Measurements from ENCODE around the gene CCDC167. TPM values are rescaled to one million over a fixed set of nuclear protein-coding genes. Genes with fewer than 3 reads are reported as not detected.

CCDC167 gene
- total RNA-seq, 2 experiments from 2014 or later, result 55.3 to 60.3 TPM

DNA sequence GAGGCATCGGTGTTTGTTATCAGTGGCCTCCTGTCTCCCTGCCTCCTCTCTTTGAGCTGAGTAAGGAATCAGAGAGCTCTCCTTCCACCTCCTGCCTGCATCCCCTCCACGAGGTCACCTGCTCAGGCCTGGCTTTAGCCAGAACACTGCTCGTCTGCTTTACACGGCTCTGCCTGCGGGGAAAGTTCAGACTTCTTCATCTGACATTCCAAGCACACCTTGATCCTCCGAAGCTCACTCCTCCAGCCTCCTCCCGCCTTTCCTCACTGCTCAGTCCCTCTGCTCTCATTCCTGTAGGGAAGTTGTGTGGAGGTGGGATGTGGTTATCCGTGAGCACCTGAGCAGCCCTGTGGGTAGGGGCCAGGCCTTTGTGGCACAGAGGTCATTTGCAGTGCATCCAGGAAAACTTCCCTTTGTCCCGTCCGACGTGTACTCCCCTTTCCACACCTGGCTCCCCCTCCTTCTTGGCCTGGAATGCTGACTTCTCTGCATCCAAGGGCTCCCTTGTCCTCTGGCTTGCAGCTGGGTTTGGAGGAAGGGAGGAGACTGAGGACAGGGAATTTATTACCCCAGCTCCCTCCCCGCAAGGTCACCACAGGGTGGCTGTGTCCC is 12.8 kb upstream of the CCDC167 start:
- ATAC-seq (no peak), DNase-seq (no peak)
- intact Hi-C loops (cut with DNase I, micrococcal nuclease), result loop anchor here in 1 of 2 experiments (10.0 kb wide), 1 partner anchor 352 kb away; no protein-coding TSS in a partner anchor
- POLR2A ChIA-PET, result interaction anchor here (1.1 kb wide), 1 partner anchor 11 kb away, joined by 3 read pairs; no protein-coding TSS in a partner anchor
- Mint-ChIP-seq H3K36me3 (ENCODE audit: low read depth) (no peaks in the 10 kb centered on the region), H3K4me1 (peaks cover 71% of the 10 kb centered on the region), H3K9me3 (ENCODE audit: low read depth) (no peaks in the 10 kb centered on the region), H3K27me3 (no peaks in the 10 kb centered on the region), H3K27ac (no peak overlapping the region), H3K4me3 (no peak overlapping the region)
- CTCF ChIA-PET, result interaction anchor here (0.5 to 2.2 kb wide), 5 partner anchors 24 to 179 kb away, joined by 3 to 9 read pairs (median 3); no protein-coding TSS in a partner anchor

- DNase-seq, result no peak
- Mint-ChIP-seq H3K9me3 (ENCODE audit: low read depth) (no peaks in the 10 kb centered on the region), H3K4me1 (peaks cover 67% of the 10 kb centered on the region), H3K27ac (no peak overlapping the region), H3K27me3 (no peaks in the 10 kb centered on the region), H3K36me3 (ENCODE audit: low read depth) (no peaks in the 10 kb centered on the region), H3K4me3 (no peak overlapping the region)
- intact Hi-C loops (cut with DNase I, micrococcal nuclease), result loop anchor here in 1 of 2 experiments (10.0 kb wide), 1 partner anchor 353 kb away; no protein-coding TSS in a partner anchor
- ChIA-PET POLR2A (no interaction called here), CTCF (interaction anchor here (0.5 to 2.2 kb wide), 4 partner anchors 23 to 180 kb away, joined by 3 to 9 read pairs (median 3); no protein-coding TSS in a partner anchor)
- ATAC-seq, result no peak
Measured at GRCh38 chr6:37511910-37512399, 12.3 kb upstream of the CCDC167 start.

DNA sequence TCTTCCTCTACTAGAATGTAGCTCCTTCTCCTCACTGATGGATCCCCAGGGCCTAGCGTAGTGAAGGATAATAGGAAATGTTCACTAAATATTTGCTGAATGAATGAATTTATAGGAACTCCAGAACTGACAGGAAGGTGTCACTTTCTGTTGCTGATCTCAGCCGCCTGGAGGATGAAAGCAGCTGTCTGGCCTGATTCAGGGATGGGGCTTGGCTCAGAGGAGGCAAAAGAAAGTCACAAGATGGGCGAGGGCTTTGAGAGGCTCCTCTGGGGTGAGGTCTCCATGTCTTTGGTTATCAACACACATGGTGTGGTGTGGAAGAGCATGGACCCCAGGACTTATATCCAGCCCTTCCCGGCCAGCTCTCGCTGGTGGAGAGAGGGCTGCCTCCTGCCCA is 11.5 kb upstream of the CCDC167 start:
- DNase-seq (no peak), ATAC-seq (no peak)
- no peaks in the 10 kb centered on the region for H3K9me3 Mint-ChIP-seq (ENCODE audit: low read depth)
- no peak overlapping the region for H3K27ac Mint-ChIP-seq
- ChIA-PET POLR2A (no interaction called here), CTCF (interaction anchor here (0.7 to 2.2 kb wide), 3 partner anchors 54 to 623 kb away, joined by 3 to 9 read pairs (median 3); no protein-coding TSS in a partner anchor)
- H3K27me3 Mint-ChIP-seq, result no peaks in the 10 kb centered on the region
- H3K36me3 Mint-ChIP-seq (ENCODE audit: low read depth), result no peaks in the 10 kb centered on the region
- no peak overlapping the region for H3K4me3 Mint-ChIP-seq
- intact Hi-C loops (cut with DNase I, micrococcal nuclease), result loop anchor here in 1 of 2 experiments (10.0 kb wide), 1 partner anchor 354 kb away; no protein-coding TSS in a partner anchor
- H3K4me1 Mint-ChIP-seq, result peaks cover 60% of the 10 kb centered on the region

DNA sequence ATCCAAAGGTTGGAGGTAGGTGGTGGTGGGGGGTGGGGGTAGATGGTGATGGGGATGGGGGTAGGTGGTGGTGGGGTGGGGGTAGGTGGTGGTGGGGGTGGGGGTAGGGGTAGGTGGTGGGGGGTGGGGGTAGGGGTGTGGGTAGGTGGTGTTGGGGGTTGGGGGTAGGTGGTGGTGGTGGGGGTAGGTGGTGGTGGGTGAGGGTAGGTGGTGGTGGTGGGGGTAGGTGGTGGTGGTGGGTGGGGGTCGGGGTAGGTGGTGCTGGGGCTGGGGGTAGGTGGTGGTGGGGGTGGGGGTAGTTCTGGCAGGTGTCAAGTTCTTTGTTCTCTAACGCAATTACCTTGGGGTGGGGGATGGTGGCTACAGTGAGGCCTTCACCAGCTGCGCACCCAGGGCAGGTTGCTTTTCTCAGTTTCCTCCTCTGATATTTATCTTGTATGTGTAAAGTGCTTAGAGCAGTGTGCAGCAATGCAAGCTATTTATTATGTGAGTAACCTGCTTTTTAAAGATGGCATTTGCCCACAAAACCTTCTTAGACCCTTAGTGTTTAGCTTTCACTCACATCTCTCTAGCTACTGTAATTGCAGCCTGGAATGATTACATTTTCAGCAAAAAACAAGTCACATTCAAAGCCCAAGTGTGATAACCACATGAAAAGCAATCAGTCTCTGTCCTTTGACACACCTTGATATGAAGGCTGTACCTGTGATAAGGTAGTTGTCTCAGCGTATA is 8.2 kb upstream of the CCDC167 start:
- Mint-ChIP-seq H3K27me3 (no peaks in the 10 kb centered on the region), H3K27ac (peak overlapping the region; percentile 22), H3K36me3 (ENCODE audit: low read depth) (no peaks in the 10 kb centered on the region), H3K9me3 (ENCODE audit: low read depth) (no peaks in the 10 kb centered on the region), H3K4me3 (no peak overlapping the region), H3K4me1 (peaks cover 57% of the 10 kb centered on the region)
- ATAC-seq (peak; percentile 77), DNase-seq (peak; percentile 64)
- CTCF ChIA-PET, result interaction anchor here (0.9 to 1.9 kb wide), 5 partner anchors 9 to 316 kb away, joined by 3 to 5 read pairs (median 5); no protein-coding TSS in a partner anchor
- POLR2A ChIA-PET, result interaction anchor here (0.6 to 1.3 kb wide), 3 partner anchors 13 to 1014 kb away, joined by 3 to 7 read pairs (median 3); no protein-coding TSS in a partner anchor
- intact Hi-C loops (cut with DNase I, micrococcal nuclease), result no loop called here

GRCh38 chr6:37507077-37507476 is 7.4 kb upstream of the CCDC167 start:
- ChIA-PET POLR2A (no interaction called here), CTCF (interaction anchor here (1.3 to 2.2 kb wide), 2 partner anchors 10 to 12 kb away, joined by 4 to 11 read pairs; no protein-coding TSS in a partner anchor)
- DNase-seq, result no peak
- H3K4me1 Mint-ChIP-seq, result peaks cover 59% of the 10 kb centered on the region
- intact Hi-C loops (cut with DNase I, micrococcal nuclease), result no loop called here
- H3K9me3 Mint-ChIP-seq (ENCODE audit: low read depth), result no peaks in the 10 kb centered on the region
- H3K27ac Mint-ChIP-seq, result peak overlapping the region; percentile 45
- H3K27me3 Mint-ChIP-seq, result no peaks in the 10 kb centered on the region
- no peak overlapping the region for H3K4me3 Mint-ChIP-seq
- ATAC-seq, result no peak
- H3K36me3 Mint-ChIP-seq (ENCODE audit: low read depth), result no peaks in the 10 kb centered on the region

GRCh38 chr6:37506479-37506878 is 6.8 kb upstream of the CCDC167 start:
- Mint-ChIP-seq H3K4me3 (no peak overlapping the region), H3K4me1 (peaks cover 62% of the 10 kb centered on the region), H3K27ac (no peak overlapping the region), H3K36me3 (ENCODE audit: low read depth) (no peaks in the 10 kb centered on the region), H3K27me3 (no peaks in the 10 kb centered on the region), H3K9me3 (ENCODE audit: low read depth) (no peaks in the 10 kb centered on the region)
- CTCF ChIA-PET, result interaction anchor here (1.1 to 2.2 kb wide), 2 partner anchors 11 kb away, joined by 3 to 11 read pairs; no protein-coding TSS in a partner anchor
- POLR2A ChIA-PET, result no interaction called here
- intact Hi-C loops (cut with DNase I, micrococcal nuclease), result no loop called here
- ATAC-seq, result no peak
- no peak for DNase-seq

GRCh38 chr6:37504024-37504423 is 4.3 kb upstream of the CCDC167 start:
- DNase-seq (no peak), ATAC-seq (no peak)
- Mint-ChIP-seq H3K36me3 (ENCODE audit: low read depth) (no peaks in the 10 kb centered on the region), H3K4me3 (no peak overlapping the region), H3K27me3 (no peaks in the 10 kb centered on the region), H3K27ac (peak overlapping the region; percentile 33), H3K9me3 (ENCODE audit: low read depth) (no peaks in the 10 kb centered on the region), H3K4me1 (peaks cover 75% of the 10 kb centered on the region)
- intact Hi-C loops (cut with DNase I, micrococcal nuclease), result no loop called here
- POLR2A ChIA-PET, result interaction anchor here (0.6 to 1.0 kb wide), 2 partner anchors 10 to 66 kb away, joined by 3 to 14 read pairs; no protein-coding TSS in a partner anchor
- CTCF ChIA-PET, result interaction anchor here (1.0 to 1.9 kb wide), 4 partner anchors 9 to 16 kb away, joined by 3 to 4 read pairs (median 4); no protein-coding TSS in a partner anchor

DNA sequence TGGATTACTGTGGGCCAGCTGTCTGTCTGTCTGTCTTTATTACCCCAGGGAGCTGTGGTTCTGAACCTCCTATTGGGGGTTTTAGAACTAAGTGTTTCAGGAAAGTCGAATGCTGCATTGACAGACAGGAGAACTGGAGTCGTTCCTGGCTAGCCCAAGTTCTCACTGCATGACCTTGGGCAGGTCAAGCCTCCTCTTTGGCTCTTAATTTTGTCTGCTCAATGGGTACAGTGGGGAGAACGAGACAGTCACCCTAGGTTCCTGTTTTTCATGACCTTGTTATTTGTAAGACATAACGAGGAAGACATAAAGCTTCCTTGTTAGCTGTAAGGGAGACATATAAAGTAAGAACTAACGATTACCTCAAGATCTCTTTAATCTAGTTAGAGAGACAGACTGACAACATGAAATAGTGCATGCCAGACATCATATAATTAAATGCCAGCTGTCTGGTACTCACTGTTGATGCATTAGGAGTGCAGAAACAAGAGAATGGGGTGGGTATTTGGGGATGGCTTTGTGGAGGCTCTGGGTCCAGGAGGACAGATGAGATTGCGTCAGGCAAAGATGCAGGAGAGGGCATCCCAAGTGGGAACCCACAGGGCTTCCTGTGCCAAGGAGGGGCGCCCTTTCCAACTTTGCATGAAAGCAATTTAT is 3.7 kb upstream of the CCDC167 start:
- Mint-ChIP-seq H3K9me3 (ENCODE audit: low read depth) (no peaks in the 10 kb centered on the region), H3K27me3 (no peaks in the 10 kb centered on the region), H3K4me1 (peaks cover 76% of the 10 kb centered on the region), H3K27ac (peak overlapping the region; percentile 93), H3K4me3 (no peak overlapping the region), H3K36me3 (ENCODE audit: low read depth) (no peaks in the 10 kb centered on the region)
- DNase-seq (no peak), ATAC-seq (no peak)
- CTCF ChIA-PET, result interaction anchor here (1.0 to 3.3 kb wide), 8 partner anchors 8 to 177 kb away, joined by 3 to 21 read pairs (median 3); no protein-coding TSS in a partner anchor
- intact Hi-C loops (cut with DNase I, micrococcal nuclease), result no loop called here
- POLR2A ChIA-PET, result interaction anchor here (0.6 to 1.7 kb wide), 3 partner anchors 11 to 65 kb away, joined by 3 to 14 read pairs (median 7); no protein-coding TSS in a partner anchor

DNA sequence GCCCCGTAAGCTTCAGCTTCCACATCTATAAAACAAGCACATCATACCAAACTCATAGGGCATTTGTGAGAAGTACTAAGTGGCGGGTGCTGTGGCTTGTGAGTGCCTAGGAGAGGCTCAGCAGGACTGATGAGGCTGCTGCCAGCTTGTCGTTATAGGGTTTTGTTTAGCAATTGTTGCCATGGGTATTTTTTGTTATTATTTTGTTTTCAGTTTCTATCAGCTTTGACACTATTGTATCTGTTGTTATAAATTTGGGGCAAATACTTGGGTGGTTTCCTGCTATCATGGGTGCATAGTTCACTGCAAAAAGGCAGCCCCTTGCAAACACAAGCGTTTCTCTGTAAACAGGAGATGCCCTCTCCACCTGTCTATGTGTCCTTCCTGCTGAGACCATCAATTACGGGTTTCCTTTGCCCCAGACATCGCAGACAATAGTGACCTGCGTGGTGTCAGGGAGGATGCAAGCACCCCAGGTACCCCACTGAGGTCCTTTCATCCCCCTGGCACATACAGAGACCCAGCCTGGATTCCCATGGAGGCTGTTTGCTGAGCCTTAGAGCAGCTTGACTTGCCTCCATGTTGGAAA is 3.1 kb upstream of the CCDC167 start:
- peak overlapping the region; percentile 93 for H3K27ac Mint-ChIP-seq
- H3K4me1 Mint-ChIP-seq, result peaks cover 76% of the 10 kb centered on the region
- DNase-seq (peak; percentile 64), ATAC-seq (peak; percentile 29)
- ChIA-PET CTCF (interaction anchor here (0.9 to 3.3 kb wide), 8 partner anchors 8 to 177 kb away, joined by 3 to 21 read pairs (median 3); no protein-coding TSS in a partner anchor), POLR2A (interaction anchor here (1.0 to 1.8 kb wide), 2 partner anchors 12 to 13 kb away, joined by 3 to 7 read pairs (median 7); no protein-coding TSS in a partner anchor)
- peaks cover 2% of the 10 kb centered on the region for H3K36me3 Mint-ChIP-seq (ENCODE audit: low read depth)
- H3K9me3 Mint-ChIP-seq (ENCODE audit: low read depth), result no peaks in the 10 kb centered on the region
- peak overlapping the region; percentile 18 for H3K4me3 Mint-ChIP-seq
- intact Hi-C loops (cut with DNase I, micrococcal nuclease), result loop anchor here in 1 of 2 experiments (1.0 kb wide), 1 partner anchor 12 kb away; no protein-coding TSS in a partner anchor
- H3K27me3 Mint-ChIP-seq, result no peaks in the 10 kb centered on the region
